SKM-1 (cell line): ENCODE results near the gene LAMA3.
"Not testable (repeated sequence)": the region's sequence is repeated elsewhere in the genome, so short reads cannot be mapped to it uniquely, and the experiment has no call there.

ENCODE experiments used
- DNase-seq: peaks from one replicate; lab custom pipeline; 2025; ENCODE audit not compliant: unreplicated experiment; lab: John Stamatoyannopoulos, UW

Gene LAMA3

DNA sequence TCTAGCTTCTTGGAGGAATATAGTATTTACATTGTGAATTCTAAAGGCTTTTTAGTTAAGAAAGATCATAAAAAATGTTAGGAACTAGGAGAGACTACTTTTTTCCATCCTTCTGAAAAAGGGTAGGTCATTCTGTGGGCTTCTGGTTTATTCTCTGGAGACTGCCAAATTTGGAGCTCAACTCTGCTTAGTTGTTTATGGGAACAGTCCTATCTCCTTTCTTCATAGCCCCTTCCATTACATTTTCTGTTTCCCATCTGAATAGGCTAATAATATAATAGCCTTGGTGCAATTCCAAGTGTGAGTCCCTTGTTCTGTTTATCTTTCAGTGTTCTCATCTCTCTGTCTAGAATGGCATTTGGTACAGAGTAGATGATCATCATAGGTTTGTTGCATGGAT, 15.6 kb downstream of the LAMA3 start:
- no peak for DNase-seq

DNA sequence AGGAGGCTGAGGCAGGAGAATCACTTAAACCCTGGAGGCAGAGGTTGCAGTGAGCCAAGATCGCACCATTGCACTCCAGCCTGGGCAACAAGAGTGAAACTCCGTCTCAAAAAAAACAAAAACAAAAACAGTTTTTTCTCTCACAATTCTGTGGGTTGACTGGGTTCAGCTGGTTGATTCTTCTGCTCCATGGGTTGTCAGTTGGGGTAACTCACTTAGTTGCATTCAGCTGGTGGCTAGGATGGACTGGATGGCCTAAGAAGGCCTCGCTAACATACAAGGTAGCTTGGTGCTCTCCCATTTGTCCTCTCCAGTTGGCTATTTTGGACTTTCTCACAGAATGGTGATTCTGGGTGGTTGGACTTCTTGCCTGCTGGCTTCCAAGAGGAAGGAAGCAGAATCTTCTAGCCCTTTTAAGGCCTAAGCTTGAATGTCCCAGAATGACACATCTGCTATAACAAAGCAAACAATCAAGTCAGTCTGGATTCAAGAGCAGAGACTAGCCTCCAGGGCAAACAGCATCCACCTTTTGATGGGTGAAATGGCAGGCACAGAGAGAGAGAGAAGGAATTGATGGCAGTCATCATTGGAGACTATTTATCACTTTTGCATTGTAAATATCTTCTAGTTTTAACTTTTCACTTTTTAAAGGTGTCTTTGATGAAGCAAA, 17.9 kb downstream of the LAMA3 start:
- DNase-seq = no peak

DNA sequence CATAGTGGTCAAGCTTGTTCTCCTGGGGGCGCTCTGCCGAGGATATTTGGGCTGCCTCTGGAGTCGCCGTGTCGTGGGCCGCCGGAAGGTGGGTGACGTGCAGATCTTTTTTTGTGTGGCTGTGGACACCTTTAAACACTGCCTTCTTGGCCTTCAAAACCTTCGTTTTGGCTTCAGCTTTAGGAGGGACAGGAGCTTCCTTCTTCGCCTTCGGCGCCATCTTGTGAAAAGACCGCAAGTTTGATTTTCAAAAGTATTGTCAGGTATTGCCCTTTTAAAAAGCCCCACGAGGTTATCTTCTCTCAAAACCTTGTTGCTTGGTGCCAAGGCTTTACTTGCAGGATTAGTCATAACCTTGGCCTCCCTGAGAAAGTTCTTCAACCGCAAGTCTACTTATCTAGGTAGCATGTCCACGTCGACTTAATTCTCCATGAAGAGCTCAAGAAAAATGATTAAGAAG, 20.8 kb downstream of the LAMA3 start:
- no peak for DNase-seq

DNA sequence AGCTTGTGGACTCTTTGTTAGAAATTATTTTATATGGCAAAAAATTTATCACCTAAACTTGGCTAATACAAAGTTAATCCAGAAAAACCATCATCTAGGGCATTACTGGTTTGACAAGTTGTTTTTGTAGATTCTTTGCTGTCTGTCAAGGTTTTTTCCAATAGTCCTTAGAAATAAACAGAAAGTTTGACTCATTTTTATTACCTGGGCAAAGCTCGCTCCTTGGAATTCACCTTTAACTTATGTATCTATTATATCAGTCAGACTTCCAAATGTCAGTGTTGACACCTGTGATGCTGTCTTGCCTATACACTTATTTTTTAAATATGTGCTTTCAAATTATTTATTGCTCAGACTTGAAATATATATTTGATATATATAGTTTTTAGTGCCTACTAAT, 21.7 kb downstream of the LAMA3 start:
- DNase-seq = no peak

DNA sequence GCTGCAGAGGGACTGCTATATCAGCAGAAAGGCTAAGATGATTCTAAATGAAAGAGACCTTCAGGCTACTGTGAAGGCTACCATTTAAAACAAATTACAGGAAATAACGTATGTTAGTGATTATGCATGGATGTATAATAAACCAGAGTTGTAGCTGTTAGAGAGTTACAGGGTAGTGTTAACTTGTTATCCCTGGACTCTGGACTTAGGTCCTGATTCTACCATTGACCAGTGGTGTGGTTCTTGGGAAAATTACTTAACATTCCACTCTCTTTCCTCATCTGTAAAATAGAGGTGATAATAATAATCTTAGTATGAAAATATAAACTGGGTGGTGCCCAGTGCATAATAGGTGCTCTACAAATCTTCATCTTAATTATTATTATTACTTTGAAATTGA, 22.2 kb downstream of the LAMA3 start:
- no peak for DNase-seq

DNA sequence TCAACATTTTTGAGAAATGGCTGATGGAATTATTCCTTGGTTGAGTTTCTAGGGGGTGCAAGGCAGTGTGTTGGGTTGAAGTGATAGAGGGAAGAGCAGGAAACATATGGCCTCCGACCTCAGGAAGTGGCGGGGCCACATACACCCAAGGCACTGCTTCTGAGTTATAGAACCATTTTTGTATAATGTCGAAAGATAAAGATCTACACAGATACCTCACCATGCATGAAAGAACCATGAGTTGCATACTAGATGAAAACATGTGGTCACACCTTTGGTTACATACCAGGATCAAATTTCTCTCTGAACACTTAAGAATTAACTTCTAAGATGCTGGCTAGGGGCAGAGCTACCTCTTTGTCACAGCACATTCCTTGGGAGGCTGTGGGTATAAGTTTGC, 23.2 kb downstream of the LAMA3 start:
- DNase-seq = no peak

DNA sequence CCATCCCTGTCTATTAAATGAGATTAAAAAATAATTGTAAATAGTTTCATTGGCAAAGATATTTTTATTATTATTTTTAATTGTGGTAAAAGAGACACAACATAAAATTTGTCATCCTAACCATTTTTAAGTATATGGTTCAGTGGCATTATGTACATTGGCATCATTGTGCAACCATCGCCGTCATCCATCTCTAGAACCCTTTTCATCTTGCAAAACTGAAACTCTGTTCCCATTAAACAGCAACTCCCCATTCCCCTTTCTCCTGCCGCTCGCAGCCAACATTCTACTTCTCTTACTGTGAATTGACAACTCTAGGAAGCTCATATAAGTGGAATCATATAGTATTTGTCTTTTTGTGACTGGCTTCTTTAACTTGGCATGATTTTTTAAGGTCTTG, 25.3 kb downstream of the LAMA3 start:
- no peak for DNase-seq

DNA sequence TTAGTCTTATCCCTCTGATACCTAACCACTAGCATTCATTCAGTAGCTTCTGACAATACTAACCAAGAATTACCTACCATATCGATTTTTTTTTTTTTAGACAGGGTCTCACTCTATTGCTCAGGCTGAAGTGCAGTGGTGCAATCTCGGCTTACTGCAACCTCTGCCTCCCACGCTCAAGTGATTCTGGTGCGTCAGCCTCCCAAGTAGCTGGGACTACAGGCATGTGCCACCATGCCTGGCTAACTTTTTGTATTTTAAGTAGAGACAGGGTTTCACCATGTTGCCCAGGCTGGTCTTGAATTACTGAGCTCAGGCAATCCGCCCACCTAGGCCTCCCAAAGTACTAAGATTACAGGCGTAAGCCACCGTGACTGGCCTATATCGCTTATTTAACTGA, 26.8 kb downstream of the LAMA3 start:
- DNase-seq = not testable (repeated sequence)

DNA sequence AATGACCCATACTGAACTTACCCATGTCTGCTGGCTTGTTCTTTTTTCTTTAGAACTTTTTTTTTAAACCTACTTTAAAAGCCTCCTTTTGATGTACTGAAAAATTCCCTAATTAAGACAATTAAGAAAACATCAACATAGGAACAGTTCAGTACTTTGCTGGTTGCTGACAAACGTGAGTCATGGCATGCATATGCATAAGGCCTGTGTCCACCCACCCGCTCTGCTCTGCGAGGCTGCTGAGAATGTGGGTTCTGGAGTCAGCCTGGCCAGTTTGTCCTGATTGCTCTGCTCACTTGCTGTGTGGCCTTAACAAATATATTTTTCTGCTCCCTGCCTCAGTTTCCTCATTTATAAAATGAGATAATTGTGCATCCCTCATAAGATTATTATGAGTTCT, 27.3 kb downstream of the LAMA3 start:
- no peak for DNase-seq

DNA sequence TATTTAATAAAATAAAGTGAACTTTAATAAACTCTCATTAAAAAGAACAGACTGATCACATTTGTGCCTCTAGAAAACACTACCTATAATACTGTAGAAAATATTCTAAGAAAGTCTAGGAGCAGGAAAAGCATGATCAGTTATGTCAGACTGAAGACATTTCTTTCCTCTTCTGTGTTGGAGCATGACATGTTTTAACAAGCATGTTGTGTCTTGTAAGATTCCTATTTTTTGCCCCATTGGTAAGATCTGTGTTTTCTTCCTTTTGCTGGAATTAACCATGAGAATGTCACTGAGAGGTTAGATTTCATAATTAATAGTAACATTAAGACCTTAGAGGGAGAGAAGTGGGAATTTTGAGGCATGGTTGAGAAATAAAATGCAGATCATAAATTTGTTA, 27.7 kb downstream of the LAMA3 start:
- no peak for DNase-seq

DNA sequence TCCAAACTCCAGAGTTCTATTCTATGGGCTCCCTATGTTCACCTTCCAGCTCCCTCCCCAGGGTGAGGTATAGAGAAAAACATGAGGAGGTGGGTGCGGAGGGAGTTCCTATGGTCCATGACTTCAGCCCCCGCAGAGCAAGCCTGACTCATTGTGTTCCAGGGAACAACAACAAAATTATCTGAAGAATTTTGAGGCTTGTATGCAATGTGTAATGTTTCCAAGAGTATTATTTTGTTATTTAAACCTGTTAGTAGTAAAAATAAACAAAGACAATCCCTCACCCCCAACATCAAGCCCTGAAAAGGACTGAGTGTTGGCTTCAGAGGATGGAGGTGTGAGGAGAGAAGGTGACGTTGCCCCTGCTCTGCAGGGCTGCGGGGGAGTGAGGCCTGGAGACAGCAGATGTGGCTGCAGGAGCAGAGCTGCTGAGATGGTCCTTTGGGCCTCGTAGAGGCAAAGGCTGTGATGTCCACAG, 29.0 kb downstream of the LAMA3 start:
- DNase-seq = no peak

DNA sequence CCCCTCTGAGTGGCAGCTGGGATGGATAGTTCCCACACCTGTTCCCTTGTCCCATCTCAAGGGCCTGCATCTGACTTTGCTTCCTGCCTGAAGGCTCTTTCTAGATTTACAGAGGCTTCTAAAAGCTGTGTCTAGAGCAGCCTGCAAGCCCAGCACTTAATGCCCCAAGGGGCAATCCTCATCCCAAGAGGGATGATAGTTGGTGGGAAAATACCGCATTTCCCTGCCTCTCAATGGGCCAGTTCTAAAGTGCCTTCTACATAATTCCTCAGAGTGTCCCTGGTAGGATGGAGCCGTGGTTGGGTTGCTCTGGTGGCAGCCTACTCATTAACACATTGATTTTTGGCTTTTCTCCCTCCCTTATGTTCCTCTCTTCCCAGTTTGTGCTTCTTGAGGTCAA, 29.5 kb downstream of the LAMA3 start:
- DNase-seq = no peak

DNA sequence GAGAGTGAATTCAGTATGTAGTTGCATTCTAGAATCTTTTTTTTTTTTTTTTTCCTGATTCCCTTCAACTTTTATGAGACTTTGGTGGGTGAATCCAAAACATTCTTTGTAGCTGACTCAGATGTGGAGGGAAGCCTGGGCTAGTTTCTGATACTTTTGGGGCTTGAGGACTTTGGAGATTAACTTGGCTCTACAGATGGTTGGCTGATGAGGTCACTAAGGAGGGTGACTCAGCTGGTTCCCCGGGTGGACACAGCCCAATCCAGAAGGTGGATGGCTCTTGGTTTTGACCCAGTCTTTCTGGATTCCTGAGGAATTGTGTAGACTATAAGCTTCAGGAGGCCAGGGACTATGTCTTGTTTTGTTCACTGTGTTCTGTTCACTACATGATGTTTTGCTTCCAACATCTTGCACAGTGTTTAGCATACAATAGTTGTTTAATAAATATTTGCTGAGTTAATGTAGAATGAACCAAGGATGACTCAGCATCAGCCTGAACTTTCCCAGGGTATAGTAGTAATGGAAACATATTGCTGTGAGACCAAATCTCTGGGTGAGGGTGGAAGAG, 30.5 kb downstream of the LAMA3 start:
- no peak for DNase-seq

DNA sequence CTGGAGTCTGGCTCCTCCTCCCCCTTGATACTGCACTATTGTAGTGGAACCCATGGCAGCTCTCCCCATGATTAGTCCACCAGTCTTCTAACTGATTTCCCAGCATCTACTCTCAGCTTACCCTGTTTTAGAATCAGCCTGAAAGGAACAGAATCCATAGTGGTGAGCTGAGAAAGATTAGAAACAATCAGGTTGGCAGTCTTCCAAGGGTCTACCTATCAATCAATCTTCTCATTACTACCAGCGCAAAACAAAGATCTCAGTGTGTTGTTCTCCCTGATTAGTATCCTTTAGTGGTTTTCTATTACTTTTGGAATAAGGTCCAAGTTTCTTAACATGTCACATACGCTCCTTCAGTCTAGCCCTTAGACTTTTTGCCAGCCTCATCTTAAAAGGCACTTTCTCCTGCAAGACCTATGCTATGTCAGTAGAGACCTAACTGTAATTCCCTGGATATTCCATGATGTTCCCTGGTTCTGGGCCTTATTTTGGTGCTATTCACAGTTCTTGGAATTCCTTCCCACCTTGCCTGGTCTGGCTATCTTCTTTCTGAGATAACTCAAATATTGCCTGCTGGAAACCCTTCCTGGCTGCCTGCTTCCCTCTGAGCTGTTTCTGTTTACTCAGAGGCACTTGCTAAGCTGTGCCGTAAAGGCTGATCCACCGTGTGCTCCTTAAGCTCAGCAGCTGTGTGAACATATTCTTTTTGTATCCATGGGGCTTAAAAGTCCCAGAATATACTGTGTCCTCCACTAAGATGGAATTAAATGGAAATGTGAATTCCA, 32.6 kb downstream of the LAMA3 start:
- no peak for DNase-seq

DNA sequence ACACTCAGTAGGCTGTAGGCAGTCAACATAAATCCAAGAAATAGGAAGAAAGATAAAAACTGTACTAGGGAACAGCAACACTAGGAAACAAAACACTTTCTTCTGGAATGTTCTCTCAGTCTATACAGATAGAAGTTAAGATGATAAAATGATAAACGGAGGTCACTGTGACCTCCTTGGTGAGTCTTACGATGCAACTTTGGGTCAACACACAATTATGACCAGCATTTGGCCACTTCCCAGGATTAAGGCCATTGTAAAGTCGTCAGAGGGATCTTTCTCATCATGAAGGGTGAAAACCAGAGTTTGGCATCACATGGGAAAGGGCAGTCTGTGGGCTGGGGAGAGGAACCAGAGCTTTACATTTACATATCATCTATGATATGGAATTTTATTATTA, 33.4 kb downstream of the LAMA3 start:
- no peak for DNase-seq

DNA sequence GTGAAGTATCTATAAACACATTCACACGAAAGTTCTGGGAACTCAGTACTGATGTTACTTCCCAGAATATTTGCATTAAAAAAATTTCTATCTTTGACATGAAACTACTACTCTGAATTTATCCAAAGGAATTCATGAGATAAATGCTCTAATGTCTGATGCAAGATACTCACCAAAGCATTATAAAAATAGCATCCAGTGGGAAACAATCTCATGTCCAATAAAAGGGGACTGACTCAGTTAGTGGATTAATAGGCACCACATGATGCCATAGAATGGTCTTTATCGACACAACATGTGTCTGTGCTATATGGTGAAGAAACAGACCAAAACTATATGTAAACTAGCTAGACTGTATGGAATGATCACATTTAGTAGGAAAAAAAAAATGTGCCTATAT, 33.9 kb downstream of the LAMA3 start:
- DNase-seq = no peak

DNA sequence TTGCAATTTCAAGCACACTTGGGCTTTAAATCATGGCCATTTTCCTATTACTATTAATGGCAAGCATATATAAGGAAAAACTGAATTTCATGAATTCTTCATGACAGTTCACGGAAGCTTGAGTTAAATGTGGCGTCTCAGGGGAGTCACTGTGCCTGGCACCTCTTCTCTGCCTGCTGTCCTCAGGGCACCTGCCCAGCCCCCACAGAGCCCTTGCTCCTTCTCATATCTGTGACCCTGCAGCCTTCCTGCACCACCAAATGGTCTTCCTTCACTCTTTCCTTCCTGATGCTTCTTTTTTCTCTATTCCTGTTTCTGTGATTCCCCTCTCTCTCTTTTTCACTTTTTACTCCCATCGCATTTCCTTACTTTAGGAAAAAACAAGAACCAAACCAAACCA, 35.4 kb downstream of the LAMA3 start:
- no peak for DNase-seq

DNA sequence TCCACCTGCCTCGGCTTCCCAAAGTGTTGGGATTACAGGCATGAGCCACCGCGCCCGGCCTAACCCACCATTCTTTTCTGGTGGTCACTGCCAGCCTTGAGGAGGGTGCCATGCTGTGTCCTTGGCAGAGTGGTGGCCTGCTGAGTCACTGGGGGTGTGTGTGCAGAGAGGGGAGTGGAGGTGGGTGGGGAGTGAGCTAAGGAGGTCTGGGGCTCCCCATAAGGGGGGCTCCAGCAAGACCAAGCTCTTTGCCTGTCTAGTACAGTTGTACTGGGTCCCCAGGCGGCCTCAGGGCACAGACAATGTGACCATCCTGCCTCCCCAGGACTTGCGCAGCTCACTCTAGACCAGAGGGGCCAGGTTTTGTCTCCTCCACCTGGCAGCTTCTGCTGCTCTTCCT, 36.1 kb downstream of the LAMA3 start:
- DNase-seq = no peak

DNA sequence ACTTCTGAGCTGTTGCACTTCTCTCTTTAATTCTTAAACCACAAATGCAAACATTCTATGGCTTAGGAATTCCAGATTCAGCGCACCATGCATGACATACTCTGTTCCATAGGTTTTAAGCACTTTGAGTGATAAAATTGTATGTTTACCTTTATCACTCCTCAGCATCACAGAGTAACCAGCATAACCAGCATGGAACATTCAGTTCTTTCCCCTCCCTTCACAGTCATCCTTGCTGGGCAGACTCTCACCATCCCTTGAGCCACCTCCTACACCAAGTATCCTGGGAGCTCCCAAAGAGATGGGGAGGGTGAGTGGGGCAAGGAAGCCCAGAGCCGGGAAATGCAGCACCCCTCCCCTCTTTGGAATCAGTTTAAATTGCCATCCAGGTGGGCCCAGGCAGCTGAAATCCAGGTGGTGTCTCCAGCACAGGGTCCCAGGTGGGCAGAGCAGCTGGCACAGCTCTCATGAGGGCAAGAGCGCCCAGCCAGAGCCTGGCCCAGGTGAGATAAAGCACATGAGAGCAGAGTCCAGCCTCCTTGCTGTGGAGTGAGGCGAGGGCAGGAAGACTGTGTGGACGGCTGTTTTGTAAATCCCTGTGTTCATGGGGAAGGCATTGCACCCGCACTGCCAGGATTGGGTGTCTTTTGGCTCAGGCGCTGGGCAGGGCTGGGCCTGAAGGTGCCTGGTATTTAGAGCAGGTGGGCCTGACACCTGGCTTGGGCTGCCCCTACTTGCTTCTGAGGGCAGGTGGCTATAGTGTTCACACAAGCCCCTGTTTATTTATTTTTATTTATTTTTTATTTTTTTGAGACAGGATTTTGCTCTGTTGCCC, 36.8 kb downstream of the LAMA3 start:
- DNase-seq = no peak

DNA sequence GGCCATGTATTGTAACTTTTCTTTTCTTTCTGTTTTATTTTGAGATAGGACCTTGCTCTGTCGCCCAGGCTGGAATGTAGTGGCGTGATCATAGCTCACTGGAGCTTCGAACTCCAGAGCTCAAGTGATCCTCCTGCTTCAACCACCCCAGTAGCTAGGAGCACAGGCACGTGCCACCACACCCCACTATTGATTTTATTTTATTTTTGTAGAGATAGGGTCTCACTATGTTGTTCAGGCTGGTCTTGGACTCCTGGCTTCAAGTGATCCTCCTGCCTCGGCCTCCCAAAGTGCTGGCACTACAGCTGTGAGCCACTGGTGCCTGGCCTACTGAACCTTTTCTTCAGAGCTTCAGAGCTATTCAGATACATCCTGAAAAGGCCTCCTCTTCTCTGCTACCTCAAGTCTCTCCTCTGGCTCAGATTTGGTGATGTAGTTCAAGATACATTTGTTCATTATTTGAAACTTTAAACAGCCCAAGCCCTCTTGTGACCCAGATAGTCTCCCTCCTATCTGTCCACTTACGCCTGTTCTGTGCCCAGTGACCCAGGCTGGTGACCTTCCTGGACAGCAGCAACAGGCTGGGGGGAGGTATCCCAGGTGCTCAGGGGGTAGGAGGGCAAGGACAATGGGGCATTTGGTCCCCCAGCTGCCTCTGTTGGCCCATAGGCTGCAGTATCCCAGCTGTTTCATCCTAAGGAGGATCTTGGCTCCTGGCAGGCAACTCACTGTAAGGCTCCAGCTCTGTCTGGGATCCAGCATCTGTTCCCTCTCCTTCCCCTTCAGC, 38.6 kb downstream of the LAMA3 start:
- DNase-seq = no peak

DNA sequence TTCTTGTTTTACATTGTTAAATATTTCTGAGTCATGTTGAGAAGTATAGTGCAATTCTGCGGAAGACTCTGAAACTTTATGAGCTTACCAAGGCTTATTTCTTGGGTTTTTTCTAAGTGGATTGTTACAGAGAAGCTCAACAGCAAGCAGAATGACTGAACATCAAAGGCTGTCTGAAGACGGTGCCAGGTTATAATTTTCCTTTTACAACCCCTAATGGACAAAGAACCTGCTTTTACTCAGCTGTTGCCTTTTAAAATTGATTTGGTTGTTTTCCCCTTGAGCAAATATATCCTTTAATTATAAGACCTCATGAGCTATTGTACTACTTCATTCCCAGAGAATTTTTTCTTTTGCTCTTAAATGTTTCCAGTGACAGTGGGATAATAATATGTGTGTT, 41.6 kb downstream of the LAMA3 start:
- no peak for DNase-seq
